IMR-90 (cell line): ENCODE data around the gene ABL1. TPM values are rescaled to one million over a fixed set of nuclear protein-coding genes. Genes with fewer than 3 reads are reported as not detected.

Experiments used
- ATAC-seq: fragments of 200-7000 bp; cut with Tn5 transposase; 2 replicates; pipeline ENCODE4 v1.9.1; 2020; ENCODE audit warnings: low read depth, mild to moderate bottlenecking, moderate library complexity
- BruUV-seq: library from RNA; stranded (reverse); fragments of 400-500 nt; replicated peaks from 2 replicates; lab custom pipeline; 2021; lab: Mats Ljungman, UMichigan
- CTCF ChIA-PET: fragments of 300-600 bp; formaldehyde crosslinking; extraction: SDS; loops from one replicate; lab custom pipeline; 2021; ENCODE audit warnings: antibody characterized with exemption; lab: Yijun Ruan, JAX
- POLR2A ChIA-PET: fragments of 300-600 bp; sonication (Branson Sonifier 250); formaldehyde crosslinking; loops from one replicate; lab custom pipeline; 2022; ENCODE audit warnings: antibody characterized with exemption; ENCODE audit not compliant: unreplicated experiment; lab: Charles Lee
- DNase-seq: peaks from one replicate; pipeline ENCODE4 v3.0.0; 2013
- H2AFZ ChIP-seq: replicated peaks from 2 replicates; pipeline ENCODE3; 2013; ENCODE audit warnings: low read length, mild to moderate bottlenecking; ENCODE audit not compliant: poor library complexity
- H2AK5ac ChIP-seq: 2 replicates; pipeline ENCODE4 v1.6.1; 2013; ENCODE audit warnings: low read depth, low read length, inconsistent platforms
- H2AK9ac ChIP-seq: replicated peaks from 2 replicates; pipeline ENCODE3; 2013; ENCODE audit warnings: mild to moderate bottlenecking, low read depth, low read length, moderate library complexity; ENCODE audit not compliant: poor library complexity
- H2BK120ac ChIP-seq: 2 replicates; pipeline ENCODE4 v1.6.1; 2013; ENCODE audit warnings: low read depth, low read length, inconsistent platforms
- H2BK15ac ChIP-seq: 3 replicates; pipeline ENCODE4 v1.6.1; 2013; ENCODE audit warnings: low read depth, low read length, inconsistent platforms
- H2BK20ac ChIP-seq: 2 replicates; pipeline ENCODE4 v1.6.1; 2013; ENCODE audit warnings: low read depth, mild to moderate bottlenecking, inconsistent platforms, low read length, moderate library complexity
- H2BK5ac ChIP-seq: 2 replicates; pipeline ENCODE4 v1.6.1; 2013; ENCODE audit warnings: mild to moderate bottlenecking, low read depth, low read length, inconsistent platforms; ENCODE audit not compliant: poor library complexity, severe bottlenecking
- H3K14ac ChIP-seq: replicated peaks from 2 replicates; pipeline ENCODE4 v1.6.1; 2013; ENCODE audit warnings: low read depth, low read length, inconsistent platforms
- H3K18ac ChIP-seq: 2 replicates; pipeline ENCODE4 v1.6.1; 2013; ENCODE audit warnings: low read depth, low read length, control low read depth
- H3K23ac ChIP-seq: 2 replicates; pipeline ENCODE4 v1.6.1; 2013; ENCODE audit warnings: low read depth, low read length, inconsistent platforms
- H3K27ac ChIP-seq: 2 replicates; pipeline ENCODE4 v1.5.1; 2013; ENCODE audit warnings: mild to moderate bottlenecking, control low read depth, low read length; ENCODE audit not compliant: insufficient read depth
- H3K27me3 ChIP-seq: 2 replicates; pipeline ENCODE4 v1.6.1; 2013; ENCODE audit warnings: low read length; ENCODE audit not compliant: control insufficient read depth, insufficient read depth
- H3K36me3 ChIP-seq: 2 replicates; pipeline ENCODE4 v1.6.1; 2013; ENCODE audit warnings: low read length, mixed read lengths; ENCODE audit not compliant: control insufficient read depth, insufficient read depth
- H3K4ac ChIP-seq: 2 replicates; pipeline ENCODE4 v1.6.1; 2013; ENCODE audit warnings: low read depth, low read length, inconsistent platforms
- H3K4me1 ChIP-seq: 2 replicates; pipeline ENCODE4 v1.6.1; 2013; ENCODE audit warnings: low read length, mixed read lengths; ENCODE audit not compliant: control insufficient read depth, insufficient read depth
- H3K4me2 ChIP-seq: 2 replicates; pipeline ENCODE4 v1.6.1; 2013; ENCODE audit warnings: low read depth, mild to moderate bottlenecking, control low read depth, low read length, moderate library complexity
- H3K4me3 ChIP-seq: 2 replicates; pipeline ENCODE4 v1.5.1; 2013; ENCODE audit warnings: low read depth, mild to moderate bottlenecking, control low read depth, low read length, moderate library complexity; ENCODE audit not compliant: insufficient read depth
- H3K56ac ChIP-seq: 2 replicates; pipeline ENCODE4 v1.6.1; 2013; ENCODE audit warnings: low read length, inconsistent platforms; ENCODE audit not compliant: insufficient read depth; ENCODE audit errors: extremely low read depth
- H3K79me1 ChIP-seq, 2 experiments: 2 replicates each; pipeline ENCODE4 v1.6.1; 2013; ENCODE audit warnings: low read length in 2 of 2, inconsistent platforms in 1 of 2, low read depth in 1 of 2
- H3K9ac ChIP-seq: 2 replicates; pipeline ENCODE4 v1.6.1; 2013; ENCODE audit warnings: low read depth, low read length, control low read depth
- H3K9me1 ChIP-seq: 2 replicates; pipeline ENCODE4 v1.6.1; 2013; ENCODE audit warnings: low read length, inconsistent platforms; ENCODE audit not compliant: insufficient read depth
- H3K9me3 ChIP-seq: 2 replicates; pipeline ENCODE4 v1.6.1; 2013; ENCODE audit warnings: low read length; ENCODE audit not compliant: control insufficient read depth, insufficient read depth
- H4K20me1 ChIP-seq: 2 replicates; pipeline ENCODE4 v1.6.1; 2013; ENCODE audit warnings: low read length, inconsistent platforms; ENCODE audit not compliant: insufficient read depth
- H4K5ac ChIP-seq: 2 replicates; pipeline ENCODE4 v1.6.1; 2013; ENCODE audit warnings: mild to moderate bottlenecking, low read depth, low read length, control low read depth
- H4K8ac ChIP-seq, 2 experiments: 2 replicates each; pipeline ENCODE4 v1.6.1; 2013; ENCODE audit warnings: low read depth in 2 of 2, low read length in 2 of 2, control low read depth in 1 of 2, inconsistent platforms in 1 of 2
- H4K91ac ChIP-seq: 2 replicates; pipeline ENCODE4 v1.6.1; 2013; ENCODE audit warnings: low read depth, low read length, inconsistent platforms; ENCODE audit not compliant: insufficient read depth
- BHLHE40 ChIP-seq: fragments of 150-350 bp; IDR thresholded peaks from 2 replicates; pipeline ENCODE4 v1.6.1; 2016; ENCODE audit warnings: mild to moderate bottlenecking, low read depth, low read length
- CEBPB ChIP-seq: IDR thresholded peaks from 2 replicates; pipeline ENCODE4 v1.6.1; 2012; ENCODE audit warnings: low read depth, low read length, improper control_type of control experiment
- CHD1 ChIP-seq: IDR thresholded peaks from 2 replicates; pipeline ENCODE4 v1.6.1; 2012; ENCODE audit warnings: low read depth, low read length, improper control_type of control experiment
- FOS ChIP-seq: fragments of 150-350 bp; IDR thresholded peaks from 2 replicates; pipeline ENCODE4 v1.6.1; 2016; ENCODE audit warnings: low read depth, low read length
- MAFK ChIP-seq: IDR thresholded peaks from 2 replicates; pipeline ENCODE4 v1.6.1; 2012; ENCODE audit warnings: low read depth, low read length, improper control_type of control experiment
- MAZ ChIP-seq: IDR thresholded peaks from 2 replicates; pipeline ENCODE4 v1.6.1; 2012; ENCODE audit warnings: low read depth, mild to moderate bottlenecking, low read length, improper control_type of control experiment, moderate library complexity, borderline replicate concordance
- MXI1 ChIP-seq: IDR thresholded peaks from 2 replicates; pipeline ENCODE4 v1.6.1; 2012; ENCODE audit warnings: low read depth, mild to moderate bottlenecking, low read length, moderate library complexity, borderline replicate concordance
- NFE2L2 ChIP-seq: fragments of 150-350 bp; IDR thresholded peaks from 2 replicates; pipeline ENCODE4 v1.6.1; 2016; ENCODE audit warnings: low read depth, mild to moderate bottlenecking, low read length
- POLR2A ChIP-seq: IDR thresholded peaks from 2 replicates; pipeline ENCODE4 v1.6.1; 2012; ENCODE audit warnings: mild to moderate bottlenecking, low read depth, low read length
- RAD21 ChIP-seq: IDR thresholded peaks from 2 replicates; pipeline ENCODE4 v1.6.1; 2012; ENCODE audit warnings: low read length, improper control_type of control experiment
- RCOR1 ChIP-seq: IDR thresholded peaks from 2 replicates; pipeline ENCODE4 v1.6.1; 2012; ENCODE audit warnings: mild to moderate bottlenecking, low read length, improper control_type of control experiment; ENCODE audit not compliant: insufficient replicate concordance
- SMC3 ChIP-seq: fragments of 150-350 bp; IDR thresholded peaks from 2 replicates; pipeline ENCODE4 v1.6.1; 2016; ENCODE audit warnings: low read depth, mild to moderate bottlenecking, antibody characterized with exemption, low read length, moderate library complexity
- USF2 ChIP-seq: fragments of 150-350 bp; IDR thresholded peaks from 2 replicates; pipeline ENCODE4 v1.6.1; 2017; ENCODE audit warnings: mild to moderate bottlenecking, antibody characterized with exemption, low read length, low read depth
- WGBS, 2 experiments: methylation state at CpG; one replicate each; pipeline versions ENCODE4 v1.1.5 to v1.1.7; 2013; ENCODE audit warnings: missing lambda C conversion rate in 2 of 2; ENCODE audit not compliant: insufficient read length in 1 of 2; ENCODE audit errors: extremely low coverage in 2 of 2; 5-methylcytosine and 5-hydroxymethylcytosine counted together
- dilution Hi-C: fragments of 300-500 bp; cut with HindIII; formaldehyde crosslinking; loops from one replicate; pipeline ENCODE4 v1.14.3; 2018; ENCODE audit warnings: low sequenced_read_pairs; ENCODE audit not compliant: unreplicated experiment
- in situ Hi-C: fragments of 300-500 bp; cut with MboI; formaldehyde crosslinking; loops from 3 replicates; pipeline ENCODE4 v1.14.3; 2019; ENCODE audit warnings: low sequenced_read_pairs, inconsistent platforms, mixed read lengths
- intact Hi-C: fragments of 100-400 bp; cut with micrococcal nuclease; formaldehyde crosslinking; loops from 2 replicates; pipeline ENCODE4 v1.10.0; 2022
- polyA plus RNA-seq, 3 experiments: library from polyadenylated mRNA; depleted of rRNA; stranded (reverse); fragments of >200 nt; gene quantifications; 2 replicates each; pipeline ENCODE4 v1.2.3, GENCODE V29; 2012; ENCODE audit warnings: low replicate concordance in 1 of 3
- total RNA-seq: library from RNA; depleted of rRNA; stranded (reverse); fragments of >200 nt; gene quantifications from 2 replicates; pipeline ENCODE4 v1.2.3, GENCODE V29; 2012
- TF ChIP-seq, protein P1 (sequence below): conservative IDR thresholded peaks from 2 replicates; pipeline ENCODE4 v1.5.1; 2012; ENCODE audit warnings: mild to moderate bottlenecking, low read depth, low read length, improper control_type of control experiment

Gene ABL1
- total and polyA plus RNA-seq, 2 of the 4 experiments (the other 2 are of a cell fraction) = 33.7 to 49.1 TPM

DNA sequence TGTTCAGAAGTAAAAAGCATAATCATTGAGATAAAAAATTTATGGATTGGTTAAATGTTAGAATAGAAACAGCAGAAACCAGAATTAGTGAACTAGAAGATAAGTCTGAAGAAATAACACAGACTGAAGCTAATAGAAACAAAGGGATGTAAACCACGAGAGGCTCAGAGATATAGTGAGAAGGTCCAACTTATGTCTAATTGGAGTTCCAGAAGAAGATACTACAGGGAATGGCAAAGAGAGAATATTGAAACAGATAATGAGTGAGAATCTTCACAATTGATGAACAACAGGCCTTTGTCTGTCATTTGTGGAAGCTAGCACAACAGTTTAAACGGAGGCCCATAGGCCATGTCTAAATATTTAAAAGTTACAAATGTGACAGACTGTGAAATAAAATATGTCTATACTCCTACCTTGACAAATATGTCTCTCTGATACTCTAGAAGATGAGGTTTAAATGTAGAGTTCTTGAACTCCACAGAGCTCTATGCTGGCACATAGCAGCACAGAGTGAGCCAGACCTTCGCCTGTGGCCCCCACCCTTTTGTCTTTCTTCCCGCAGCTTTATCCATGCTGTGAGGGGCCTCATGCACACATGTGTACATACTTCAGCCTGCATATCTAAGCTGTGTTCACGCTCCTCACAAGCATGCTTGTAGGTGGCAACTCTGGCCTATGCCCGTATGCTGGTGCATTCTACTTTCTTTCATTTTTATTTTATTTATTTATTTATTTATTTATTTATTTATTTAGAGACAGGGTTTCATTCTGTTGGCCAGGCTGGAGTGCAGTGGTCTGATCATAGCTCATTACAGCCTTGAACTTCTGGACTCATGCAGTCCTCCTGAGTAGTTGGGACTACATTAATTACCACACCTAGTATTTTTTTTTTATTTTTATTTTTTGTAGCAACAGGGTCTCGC is 45.0 kb upstream of the ABL1 start (continued):
- TF ChIP-seq SMC3 = no peak

- no peak overlapping the region for H3K14ac ChIP-seq
- no peak overlapping the region for H2AK9ac ChIP-seq
- H4K5ac ChIP-seq = no peak overlapping the region
- H3K9me3 ChIP-seq = peaks cover 6% of the 10 kb centered on the region
- no peak overlapping the region for H2AK5ac ChIP-seq
- 100% methylated on average over 1 of the region's 7 CpGs; no CpG with 5 or more reads in 1 of the 2 experiments for WGBS, 2 experiments
- H2BK15ac ChIP-seq = no peak overlapping the region
- peaks cover 40 to 68% of the 10 kb centered on the region in 2 experiments for H3K79me1 ChIP-seq
- BruUV-seq = no TSS peak
- ChIA-PET CTCF (no interaction called here), POLR2A (no interaction called here)
- no peak overlapping the region for H3K4ac ChIP-seq
- dilution Hi-C loops (no loop called here), intact Hi-C loops (no loop called here), in situ Hi-C loops (no loop called here)
- H2BK120ac ChIP-seq = no peak overlapping the region
- H3K4me1 ChIP-seq = peaks cover 11% of the 10 kb centered on the region
- DNase-seq (no peak), ATAC-seq (no peak)
- H3K23ac ChIP-seq = no peak overlapping the region
- no peak overlapping the region for H2BK20ac ChIP-seq
- no peak overlapping the region for H2BK5ac ChIP-seq
- no peaks in the 10 kb centered on the region for H3K36me3 ChIP-seq
- H3K56ac ChIP-seq = no peak overlapping the region
- H4K8ac ChIP-seq = no peak overlapping the region
- H2AFZ ChIP-seq = no peak overlapping the region
- no peak overlapping the region for H4K91ac ChIP-seq
- no peaks in the 10 kb centered on the region for H3K27me3 ChIP-seq
- peaks cover 8% of the 10 kb centered on the region for H3K9me1 ChIP-seq
- H3K27ac ChIP-seq = no peak overlapping the region
- no peak overlapping the region for H3K4me3 ChIP-seq
- H3K18ac ChIP-seq = no peak overlapping the region
- H3K9ac ChIP-seq = no peak overlapping the region
- no peak overlapping the region for H3K4me2 ChIP-seq
- H4K20me1 ChIP-seq = peaks cover 8% of the 10 kb centered on the region; the same call in 1 of the 2 replicates
- TF ChIP-seq MAFK (no peak), NFE2L2 (no peak), CHD1 (no peak), CEBPB (no peak), POLR2A (no peak), FOS (no peak), USF2 (no peak), MAZ (no peak), RCOR1 (no peak), MXI1 (no peak), RAD21 (no peak), BHLHE40 (no peak)
- TF ChIP-seq, protein P1, sequence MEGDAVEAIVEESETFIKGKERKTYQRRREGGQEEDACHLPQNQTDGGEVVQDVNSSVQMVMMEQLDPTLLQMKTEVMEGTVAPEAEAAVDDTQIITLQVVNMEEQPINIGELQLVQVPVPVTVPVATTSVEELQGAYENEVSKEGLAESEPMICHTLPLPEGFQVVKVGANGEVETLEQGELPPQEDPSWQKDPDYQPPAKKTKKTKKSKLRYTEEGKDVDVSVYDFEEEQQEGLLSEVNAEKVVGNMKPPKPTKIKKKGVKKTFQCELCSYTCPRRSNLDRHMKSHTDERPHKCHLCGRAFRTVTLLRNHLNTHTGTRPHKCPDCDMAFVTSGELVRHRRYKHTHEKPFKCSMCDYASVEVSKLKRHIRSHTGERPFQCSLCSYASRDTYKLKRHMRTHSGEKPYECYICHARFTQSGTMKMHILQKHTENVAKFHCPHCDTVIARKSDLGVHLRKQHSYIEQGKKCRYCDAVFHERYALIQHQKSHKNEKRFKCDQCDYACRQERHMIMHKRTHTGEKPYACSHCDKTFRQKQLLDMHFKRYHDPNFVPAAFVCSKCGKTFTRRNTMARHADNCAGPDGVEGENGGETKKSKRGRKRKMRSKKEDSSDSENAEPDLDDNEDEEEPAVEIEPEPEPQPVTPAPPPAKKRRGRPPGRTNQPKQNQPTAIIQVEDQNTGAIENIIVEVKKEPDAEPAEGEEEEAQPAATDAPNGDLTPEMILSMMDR = no peak
Observed at GRCh38 chr9:130791303-130791894, 43.7 kb upstream of the ABL1 start.
